ENCODE results near the gene CAPN1. TPM values are rescaled to one million over a fixed set of nuclear protein-coding genes. Genes with fewer than 3 reads are reported as not detected.

CAPN1 gene
- total RNA-seq (ENCODE audit: low replicate concordance) = 49.4 and 94.9 TPM in 2 replicates

GRCh38 chr11:65181569-65182257 lies at the start of gene CAPN1:
TSS of gene CAPN1 (plus strand) at chr11:65181928. CDS start at chr11:65182702, 774 bp downstream.

GRCh38 chr11:65134240-65134951 lies 47.3 kb upstream of the CAPN1 start, which contains the start of gene SYVN1:
TSS of gene SYVN1 (minus strand) at chr11:65134519. CDS start at chr11:65133601, 918 bp downstream.

GRCh38 chr11:65170058-65170534 lies 11.6 kb upstream of the CAPN1 start, which contains the start of gene SPDYC:
TSS of gene SPDYC (plus strand) at chr11:65170233. CDS start at chr11:65171358, 1,125 bp downstream.

Other genes starting within 250 kb of the CAPN1 start
- gene GPHA2, start 246.0 kb upstream of the CAPN1 start, total RNA-seq (ENCODE audit: low replicate concordance) = not detected in 2 replicates
- gene MAJIN, start 209.8 kb upstream of the CAPN1 start, total RNA-seq (ENCODE audit: low replicate concordance) = not detected in 2 replicates
- 0.15 TPM in 1 of 2 replicates, not detected in the other for gene BATF2, start 185.0 kb upstream of the CAPN1 start, total RNA-seq (ENCODE audit: low replicate concordance)
- 91.6 and 106 TPM in 2 replicates for gene ARL2, start 167.8 kb upstream of the CAPN1 start, total RNA-seq (ENCODE audit: low replicate concordance)
- 5.9 TPM in 2 replicates for gene SNX15, start 154.5 kb upstream of the CAPN1 start, total RNA-seq (ENCODE audit: low replicate concordance)
- gene SAC3D1, start 140.7 kb upstream of the CAPN1 start, total RNA-seq (ENCODE audit: low replicate concordance) = 6.3 and 8.6 TPM in 2 replicates
- gene NAALADL1, start 123.4 kb upstream of the CAPN1 start, total RNA-seq (ENCODE audit: low replicate concordance) = 13.1 and 25.5 TPM in 2 replicates
- gene CDCA5, start 97.9 kb upstream of the CAPN1 start, total RNA-seq (ENCODE audit: low replicate concordance) = 0.35 and 2.2 TPM in 2 replicates
- gene ZFPL1, start 97.7 kb upstream of the CAPN1 start, total RNA-seq (ENCODE audit: low replicate concordance) = 21.5 and 40.3 TPM in 2 replicates
- 215 and 350 TPM in 2 replicates for gene VPS51, start 85.7 kb upstream of the CAPN1 start, total RNA-seq (ENCODE audit: low replicate concordance)
- gene TM7SF2, start 70.1 kb upstream of the CAPN1 start, total RNA-seq (ENCODE audit: low replicate concordance) = 7.6 and 8.8 TPM in 2 replicates
- gene ZNHIT2, start 64.2 kb upstream of the CAPN1 start, total RNA-seq (ENCODE audit: low replicate concordance) = 3.0 and 7.5 TPM in 2 replicates
- gene FAU, start 59.8 kb upstream of the CAPN1 start, total RNA-seq (ENCODE audit: low replicate concordance) = 499 and 518 TPM in 2 replicates
- gene MRPL49, start 59.6 kb upstream of the CAPN1 start, total RNA-seq (ENCODE audit: low replicate concordance) = 25.4 and 41.2 TPM in 2 replicates
- gene SYVN1, start 47.4 kb upstream of the CAPN1 start, total RNA-seq (ENCODE audit: low replicate concordance) = 11.7 and 19.7 TPM in 2 replicates
- gene SPDYC, start 11.7 kb upstream of the CAPN1 start, total RNA-seq (ENCODE audit: low replicate concordance) = not detected in 2 replicates
- 3.4 and 3.9 TPM in 2 replicates for gene POLA2, start 80.0 kb downstream of the CAPN1 start, total RNA-seq (ENCODE audit: low replicate concordance)
- 8.5 and 17.2 TPM in 2 replicates for gene CDC42EP2, start 132.9 kb downstream of the CAPN1 start, total RNA-seq (ENCODE audit: low replicate concordance)
- gene DPF2, start 151.9 kb downstream of the CAPN1 start, total RNA-seq (ENCODE audit: low replicate concordance) = 19.4 and 27.6 TPM in 2 replicates
- gene TIGD3, start 172.8 kb downstream of the CAPN1 start, total RNA-seq (ENCODE audit: low replicate concordance) = 0.15 TPM in 1 of 2 replicates, not detected in the other
- gene SLC25A45, start 200.7 kb downstream of the CAPN1 start, total RNA-seq (ENCODE audit: low replicate concordance) = 1.4 and 2.3 TPM in 2 replicates
- gene FRMD8, start 204.7 kb downstream of the CAPN1 start, total RNA-seq (ENCODE audit: low replicate concordance) = 20.6 and 36.7 TPM in 2 replicates
- gene NEAT1, start 240.9 kb downstream of the CAPN1 start, total RNA-seq (ENCODE audit: low replicate concordance) = 109 and 295 TPM in 2 replicates

Data from smooth muscle cell of the coronary artery (primary cell).